ENCODE measurements around the gene SERTAD2. TPM values are rescaled to one million over a fixed set of nuclear protein-coding genes. Genes with fewer than 3 reads are reported as not detected.

Gene SERTAD2
- total RNA-seq, 1 experiment from 2014 or later: 17.3 TPM

- DNase-seq (ENCODE audit: low read depth): no peak
These were observed 24.4 kb downstream of the SERTAD2 start for GRCh38 chr2:64629329-64629781.

GRCh38 chr2:64627860-64628841 lies 25.6 kb downstream of the SERTAD2 start:
- DNase-seq (ENCODE audit: low read depth): no peak

DNA sequence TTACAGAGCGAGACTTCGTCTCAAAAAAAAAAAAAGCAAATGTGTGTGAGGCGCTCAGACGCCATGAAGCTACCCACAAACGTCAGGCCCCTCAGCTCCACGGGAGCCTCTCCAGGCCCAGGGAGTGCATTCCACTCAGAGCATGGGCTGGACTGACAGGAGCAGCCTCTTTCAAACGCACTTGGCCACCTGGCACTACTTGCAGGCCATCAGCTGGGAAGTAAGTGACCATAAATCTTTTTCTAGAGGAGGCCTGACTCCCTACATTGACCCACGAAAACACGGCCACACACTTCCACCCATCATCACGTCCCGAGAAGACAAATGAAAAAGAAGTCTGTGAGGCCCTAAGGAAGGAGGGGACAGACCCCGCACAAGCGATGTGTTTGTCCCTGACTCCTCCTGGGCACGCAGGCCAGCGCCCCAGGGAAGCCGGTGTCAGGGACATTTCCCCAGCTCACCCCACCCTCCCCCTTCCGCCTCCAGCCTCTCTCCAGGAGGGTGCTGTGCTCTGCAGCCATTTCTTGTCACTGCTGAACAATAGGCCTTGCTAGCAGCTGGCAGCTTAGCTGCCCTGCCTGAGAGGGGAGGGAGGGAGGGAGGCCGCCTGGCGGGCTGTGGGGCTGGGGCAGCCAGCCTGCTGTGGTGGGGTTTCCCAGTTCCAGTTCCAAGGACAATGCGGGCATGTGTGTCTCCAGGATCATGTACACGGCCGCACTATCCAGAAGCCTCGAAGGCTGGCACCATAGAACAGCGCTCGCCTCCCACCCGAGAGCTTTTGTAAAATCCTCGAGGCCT lies 26.6 kb downstream of the SERTAD2 start:
- DNase-seq (ENCODE audit: low read depth): no peak

- no peak for DNase-seq (ENCODE audit: low read depth)
These were observed 27.4 kb downstream of the SERTAD2 start for GRCh38 chr2:64626146-64626809.

DNA sequence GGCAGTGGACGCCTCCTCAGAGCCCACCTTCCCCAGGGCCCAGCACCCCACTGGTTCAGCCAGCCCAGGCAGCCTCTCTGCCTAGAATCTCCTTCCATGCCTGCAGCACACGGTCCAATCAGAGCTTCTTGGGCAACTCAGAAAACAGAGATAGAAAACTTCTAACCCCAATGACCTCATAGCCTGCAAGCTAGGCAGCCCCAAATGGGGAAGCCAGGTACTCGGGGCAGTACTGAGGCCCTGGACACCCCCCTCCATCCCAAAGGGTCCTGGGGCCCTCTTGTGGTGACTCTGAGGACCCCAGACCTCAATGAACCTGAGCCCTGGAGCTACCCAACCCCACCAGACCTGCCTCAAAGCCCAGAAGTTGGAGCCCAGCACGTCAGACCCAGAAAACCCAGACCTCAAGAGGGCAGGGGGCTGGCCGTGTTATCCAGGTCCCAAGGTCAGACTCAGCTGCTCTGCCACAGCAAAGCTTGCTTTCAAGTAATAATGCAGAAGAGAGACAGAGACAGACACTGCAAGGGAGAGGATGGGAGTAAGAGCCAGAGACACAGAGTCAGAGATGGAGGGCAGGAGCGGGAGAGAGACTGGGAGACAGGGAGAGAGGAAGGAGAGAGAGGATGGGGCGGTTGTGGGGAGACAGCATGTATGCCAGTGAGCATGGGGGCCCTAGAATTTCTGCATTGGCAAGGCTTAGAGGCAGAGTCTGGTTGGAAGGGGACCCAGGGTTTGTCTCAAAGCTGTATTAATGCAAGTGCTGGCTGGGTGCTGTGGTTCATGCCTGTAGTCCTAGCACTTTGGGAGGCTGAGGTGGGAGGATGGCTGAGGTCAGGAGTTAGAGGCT lies 28.2 kb downstream of the SERTAD2 start:
- DNase-seq (ENCODE audit: low read depth): no peak

GRCh38 chr2:64624862-64625261 lies 28.9 kb downstream of the SERTAD2 start:
- DNase-seq (ENCODE audit: low read depth): no peak

- no peak for DNase-seq (ENCODE audit: low read depth)
These were observed 29.6 kb downstream of the SERTAD2 start for GRCh38 chr2:64624108-64624610.

DNA sequence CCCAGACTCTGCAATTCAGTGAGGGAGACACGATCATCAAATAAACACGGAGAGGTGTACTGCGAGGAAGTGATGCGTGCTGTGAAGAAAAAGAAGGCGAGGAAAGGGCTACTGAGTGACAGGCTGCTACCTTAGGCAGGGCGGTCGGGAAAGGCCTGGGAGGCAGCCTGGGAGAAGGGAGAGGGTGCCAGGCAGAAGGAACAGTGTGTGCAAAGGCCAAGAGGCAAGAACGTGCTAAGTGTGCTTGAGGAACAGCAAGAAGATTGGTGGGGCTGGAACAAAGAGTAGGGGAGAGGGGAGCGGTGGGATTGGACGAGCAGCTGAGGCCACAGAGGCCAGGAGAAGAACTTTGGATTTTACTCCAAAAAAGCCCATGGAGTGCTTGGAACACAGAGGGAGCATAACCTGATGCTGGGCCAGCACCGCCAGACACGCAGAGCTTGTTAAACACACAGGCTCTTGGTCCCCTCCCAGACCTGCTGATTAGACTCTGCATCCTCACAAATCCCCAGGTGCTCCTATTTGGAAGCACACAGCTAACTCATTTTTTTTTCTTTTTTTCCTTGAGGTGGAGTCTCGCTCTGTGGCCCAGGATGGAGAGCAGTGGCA lies 30.4 kb downstream of the SERTAD2 start:
- no peak for DNase-seq (ENCODE audit: low read depth)

DNA sequence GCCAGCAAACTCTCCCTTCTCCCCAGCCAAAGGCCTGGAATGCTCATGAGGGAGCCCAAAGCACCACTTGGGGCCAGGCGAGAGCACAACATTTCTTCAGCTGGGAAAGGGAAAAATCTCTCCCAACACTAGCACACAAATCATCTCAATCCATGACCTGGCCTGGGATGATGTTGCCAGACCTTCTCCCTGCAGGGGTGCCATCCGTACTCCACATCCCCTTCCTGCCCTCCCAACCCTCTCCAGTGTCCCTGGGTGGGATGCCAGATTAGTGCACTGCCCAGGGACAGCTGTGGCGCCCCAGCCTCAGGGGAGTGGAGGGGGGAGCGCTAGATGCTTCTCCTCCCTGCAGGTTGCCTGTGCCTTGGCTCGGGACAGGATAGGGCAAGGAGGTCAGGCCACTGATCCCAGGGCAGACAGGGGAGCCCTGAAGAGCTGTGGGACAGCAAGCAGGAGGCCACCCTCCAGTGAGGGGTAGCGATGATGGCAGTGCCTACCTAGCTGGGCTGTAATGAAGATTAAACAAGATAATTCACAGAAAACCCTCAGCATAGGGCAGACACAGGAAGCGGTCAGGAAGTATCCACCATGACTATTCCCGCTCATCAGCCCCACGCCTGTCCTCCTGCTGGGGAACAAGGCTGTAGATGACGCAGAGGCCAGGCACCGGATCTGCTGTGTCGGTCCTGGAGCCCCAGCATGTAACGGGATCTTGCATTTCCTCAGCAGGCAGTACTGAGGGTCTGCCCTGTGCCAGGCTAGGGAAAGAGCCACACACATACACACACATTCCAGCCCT lies 31.1 kb downstream of the SERTAD2 start:
- DNase-seq (ENCODE audit: low read depth): no peak

GRCh38 chr2:64620661-64621060 lies 33.1 kb downstream of the SERTAD2 start:
- no peak for DNase-seq (ENCODE audit: low read depth)

GRCh38 chr2:64617631-64618151 lies 36.0 kb downstream of the SERTAD2 start:
- no peak for DNase-seq (ENCODE audit: low read depth)

GRCh38 chr2:64615844-64616536 lies 37.7 kb downstream of the SERTAD2 start:
- no peak for DNase-seq (ENCODE audit: low read depth)

DNA sequence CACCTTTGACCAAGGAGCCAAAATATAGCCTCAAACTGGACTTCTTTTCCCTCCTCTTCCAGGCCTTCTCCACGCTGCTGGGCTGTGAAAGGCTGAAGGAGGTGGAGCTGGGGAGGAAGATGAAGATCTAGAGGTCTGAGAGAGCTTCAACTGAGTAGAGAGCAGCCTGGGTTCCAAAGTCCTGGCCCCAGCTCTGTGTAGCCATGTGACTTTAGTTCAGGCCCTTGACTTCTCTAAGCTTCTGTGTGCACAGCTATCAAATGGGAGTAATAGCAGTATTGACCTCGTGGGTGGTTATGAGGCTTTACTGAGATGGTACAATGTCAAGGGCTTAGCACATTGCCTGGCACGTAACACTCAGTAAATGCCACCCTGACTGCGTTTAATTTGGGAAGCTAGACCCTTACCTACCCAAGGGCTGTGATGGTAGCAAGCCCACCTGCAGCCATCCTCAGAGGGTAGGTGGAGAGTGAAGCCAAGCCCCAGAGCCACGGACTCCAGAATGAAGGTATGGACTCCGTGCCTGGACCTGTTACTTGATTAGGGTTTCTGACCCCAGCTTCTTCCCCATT lies 38.4 kb downstream of the SERTAD2 start:
- no peak for DNase-seq (ENCODE audit: low read depth)

DNA sequence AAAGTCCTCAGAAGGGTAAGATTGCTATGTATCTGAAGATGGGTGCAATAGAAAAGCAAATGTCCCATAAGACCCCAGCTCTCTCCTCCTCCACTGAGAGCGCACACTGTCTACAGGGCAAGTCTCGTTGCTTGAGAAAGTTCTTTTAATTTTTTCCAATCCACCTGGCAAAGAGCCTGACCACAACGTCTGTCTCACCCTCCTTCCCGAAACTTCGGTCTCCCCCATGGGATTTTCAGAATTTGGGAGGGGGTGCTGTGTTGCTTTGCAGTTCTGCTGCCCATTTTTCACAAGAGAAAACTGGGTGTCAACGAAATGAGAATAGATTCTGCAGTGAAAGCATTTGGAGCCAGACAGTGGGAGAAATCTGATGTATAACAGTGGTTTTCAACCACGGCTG lies 40.4 kb downstream of the SERTAD2 start:
- DNase-seq (ENCODE audit: low read depth): no peak

- no peak for DNase-seq (ENCODE audit: low read depth)
These were observed 41.0 kb downstream of the SERTAD2 start for GRCh38 chr2:64612575-64613195.

DNA sequence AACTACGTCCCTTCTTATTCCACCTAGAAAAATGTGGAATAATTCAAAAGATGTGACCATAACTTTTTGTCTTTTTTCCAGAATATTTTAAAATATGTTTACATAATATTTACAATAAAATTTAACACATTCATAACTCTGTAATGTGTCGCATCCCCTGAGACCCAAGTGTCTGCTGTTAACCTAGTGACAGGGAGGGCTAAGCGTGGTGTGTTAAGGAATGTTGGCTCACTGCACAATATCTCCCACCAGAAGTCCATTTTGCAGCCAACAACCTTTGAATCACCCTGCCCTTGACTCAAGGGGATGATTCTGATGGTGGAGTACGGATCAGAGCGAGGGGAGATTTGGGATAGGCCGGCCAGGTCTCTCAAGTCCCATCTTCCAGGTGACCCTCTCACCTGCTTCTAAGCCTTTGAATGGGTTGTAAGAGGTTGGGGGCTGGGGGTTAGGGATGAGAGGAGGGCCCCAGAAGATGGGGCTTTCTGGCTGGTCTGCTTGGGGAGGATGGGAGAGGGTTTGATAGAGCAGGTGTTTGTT lies 43.3 kb downstream of the SERTAD2 start:
- no peak for DNase-seq (ENCODE audit: low read depth)

GRCh38 chr2:64609942-64610281 lies 43.8 kb downstream of the SERTAD2 start:
- DNase-seq (ENCODE audit: low read depth): no peak
